Mesendoderm (in vitro differentiated cells): Measurements from ENCODE around the gene SAMD4A.
A peak's percentile ranks its signal among the peaks of the same experiment; 100 is the strongest.

Source experiments
- DNase-seq: peaks from one replicate; pipeline ENCODE4 v3.0.0; 2013
- H2AK5ac ChIP-seq: 2 replicates; pipeline ENCODE4 v1.6.1; 2013; ENCODE audit warnings: low read length, inconsistent platforms
- H2BK120ac ChIP-seq: 2 replicates; pipeline ENCODE4 v1.6.1; 2013; ENCODE audit warnings: low read depth, mild to moderate bottlenecking, low read length, moderate library complexity, mixed read lengths
- H2BK15ac ChIP-seq: replicated peaks from 2 replicates; pipeline ENCODE4 v1.6.1; 2013; ENCODE audit warnings: low read depth, mild to moderate bottlenecking, moderate library complexity
- H2BK5ac ChIP-seq: 2 replicates; pipeline ENCODE4 v1.6.1; 2013; ENCODE audit warnings: low read length, inconsistent platforms
- H3K18ac ChIP-seq: 2 replicates; pipeline ENCODE4 v1.6.1; 2013; ENCODE audit warnings: mild to moderate bottlenecking, low read length, mixed read lengths
- H3K23ac ChIP-seq: one replicate; pipeline ENCODE4 v1.6.1; 2013; ENCODE audit warnings: low read length
- H3K27ac ChIP-seq: 2 replicates; pipeline ENCODE4 v1.5.1; 2013; ENCODE audit warnings: low read depth, mild to moderate bottlenecking, inconsistent platforms, low read length, moderate library complexity
- H3K27me3 ChIP-seq: 2 replicates; pipeline ENCODE4 v1.6.1; 2013; ENCODE audit warnings: low read length, control low read depth, mild to moderate bottlenecking, inconsistent platforms; ENCODE audit not compliant: insufficient read depth, poor library complexity
- H3K36me3 ChIP-seq: 2 replicates; pipeline ENCODE4 v1.6.1; 2013; ENCODE audit warnings: low read length, inconsistent platforms; ENCODE audit not compliant: control insufficient read depth, insufficient read depth
- H3K4ac ChIP-seq: one replicate; pipeline ENCODE4 v1.6.1; 2013; ENCODE audit warnings: low read depth, mild to moderate bottlenecking, low read length, moderate library complexity
- H3K4me1 ChIP-seq: 2 replicates; pipeline ENCODE4 v1.6.1; 2013; ENCODE audit warnings: low read depth, low read length, inconsistent platforms; ENCODE audit not compliant: control insufficient read depth
- H3K4me2 ChIP-seq: 2 replicates; pipeline ENCODE4 v1.6.1; 2013; ENCODE audit warnings: low read length
- H3K4me3 ChIP-seq: 2 replicates; pipeline ENCODE4 v1.5.1; 2013; ENCODE audit warnings: mild to moderate bottlenecking, low read length
- H3K56ac ChIP-seq: one replicate; pipeline ENCODE4 v1.6.1; 2013; ENCODE audit warnings: low read length
- H3K79me1 ChIP-seq: 2 replicates; pipeline ENCODE4 v1.6.1; 2013; ENCODE audit warnings: low read length, inconsistent platforms
- H3K79me2 ChIP-seq: 2 replicates; pipeline ENCODE4 v1.6.1; 2013; ENCODE audit warnings: mild to moderate bottlenecking, low read length; ENCODE audit not compliant: control insufficient read depth, insufficient read depth
- H3K9ac ChIP-seq: 2 replicates; pipeline ENCODE4 v1.6.1; 2013; ENCODE audit warnings: low read length, inconsistent platforms
- H4K5ac ChIP-seq: one replicate; pipeline ENCODE4 v1.6.1; 2013; ENCODE audit warnings: low read length
- H4K8ac ChIP-seq: one replicate; pipeline ENCODE4 v1.6.1; 2013; ENCODE audit warnings: low read depth, mild to moderate bottlenecking, control low read depth, low read length, moderate library complexity
- WGBS: extraction: QIAGEN DNeasy Blood & Tissue Kit; methylation state at CpG from one replicate; pipeline ENCODE4 v1.1.7; 2013; ENCODE audit warnings: low lambda C conversion rate, missing lambda C conversion rate; ENCODE audit not compliant: insufficient coverage; ENCODE audit errors: extremely low coverage; 5-methylcytosine and 5-hydroxymethylcytosine counted together

The SAMD4A gene

GRCh38 chr14:54781080-54781479 is 214.2 kb downstream of the SAMD4A start:
- no peak overlapping the region for H2BK120ac ChIP-seq
- H3K4ac ChIP-seq = no peak overlapping the region
- no peak overlapping the region for H3K27ac ChIP-seq
- no peak overlapping the region for H3K18ac ChIP-seq
- H3K9ac ChIP-seq = no peak overlapping the region
- no peaks in the 10 kb centered on the region for H3K4me1 ChIP-seq
- no peak overlapping the region for H2AK5ac ChIP-seq
- peaks cover 3% of the 10 kb centered on the region for H3K36me3 ChIP-seq
- H4K8ac ChIP-seq = no peak overlapping the region
- no peaks in the 10 kb centered on the region for H3K27me3 ChIP-seq
- no CpG with 5 or more reads among the region's 6 CpGs for WGBS
- no peaks in the 10 kb centered on the region for H3K79me2 ChIP-seq
- H3K4me2 ChIP-seq = no peak overlapping the region
- no peak overlapping the region for H3K56ac ChIP-seq
- H3K79me1 ChIP-seq = no peaks in the 10 kb centered on the region
- no peak overlapping the region for H2BK15ac ChIP-seq
- H3K23ac ChIP-seq = no peak overlapping the region
- no peak for DNase-seq
- H4K5ac ChIP-seq = no peak overlapping the region
- no peak overlapping the region for H2BK5ac ChIP-seq
- no peak overlapping the region for H3K4me3 ChIP-seq

- Histone ChIP-seq H3K27ac (no peak overlapping the region), H3K79me1 (no peaks in the 10 kb centered on the region), H2AK5ac (no peak overlapping the region), H3K9ac (no peak overlapping the region), H3K79me2 (no peaks in the 10 kb centered on the region), H4K8ac (no peak overlapping the region), H3K23ac (no peak overlapping the region), H2BK5ac (no peak overlapping the region), H3K4me3 (no peak overlapping the region), H3K18ac (no peak overlapping the region), H3K56ac (no peak overlapping the region), H3K27me3 (no peaks in the 10 kb centered on the region), H3K36me3 (peaks cover 3% of the 10 kb centered on the region), H3K4ac (no peak overlapping the region), H4K5ac (no peak overlapping the region), H3K4me2 (no peak overlapping the region), H3K4me1 (no peaks in the 10 kb centered on the region), H2BK15ac (no peak overlapping the region), H2BK120ac (no peak overlapping the region)
- DNase-seq = no peak
- no CpG with 5 or more reads among the region's 21 CpGs for WGBS
These were observed 215.2 kb downstream of the SAMD4A start for GRCh38 chr14:54781961-54782750.

GRCh38 chr14:54782751-54783659 is 216.1 kb downstream of the SAMD4A start:
- Histone ChIP-seq H3K27ac (no peak overlapping the region), H3K23ac (no peak overlapping the region), H3K9ac (no peak overlapping the region), H3K4ac (no peak overlapping the region), H2BK120ac (no peak overlapping the region), H3K4me1 (no peaks in the 10 kb centered on the region), H4K8ac (no peak overlapping the region), H3K27me3 (no peaks in the 10 kb centered on the region), H2BK15ac (no peak overlapping the region), H3K36me3 (peaks cover 3% of the 10 kb centered on the region), H2AK5ac (no peak overlapping the region), H2BK5ac (no peak overlapping the region), H3K4me3 (no peak overlapping the region), H3K79me2 (no peaks in the 10 kb centered on the region), H3K56ac (no peak overlapping the region), H4K5ac (no peak overlapping the region), H3K79me1 (no peaks in the 10 kb centered on the region), H3K4me2 (no peak overlapping the region), H3K18ac (no peak overlapping the region)
- WGBS = no CpG with 5 or more reads among the region's 14 CpGs
- DNase-seq = peak; percentile 62

- H3K4ac ChIP-seq = no peak overlapping the region
- H2BK5ac ChIP-seq = no peak overlapping the region
- whole genome bisulfite sequencing = no CpG with 5 or more reads among the region's 5 CpGs
- DNase-seq = no peak
- no peak overlapping the region for H3K4me3 ChIP-seq
- H2AK5ac ChIP-seq = no peak overlapping the region
- H4K5ac ChIP-seq = no peak overlapping the region
- no peak overlapping the region for H4K8ac ChIP-seq
- no peak overlapping the region for H3K18ac ChIP-seq
- no peak overlapping the region for H3K4me2 ChIP-seq
- no peak overlapping the region for H3K56ac ChIP-seq
- no peak overlapping the region for H3K9ac ChIP-seq
- peaks cover 3% of the 10 kb centered on the region for H3K36me3 ChIP-seq
- H2BK15ac ChIP-seq = no peak overlapping the region
- H3K4me1 ChIP-seq = no peaks in the 10 kb centered on the region
- no peak overlapping the region for H3K23ac ChIP-seq
- H3K79me2 ChIP-seq = no peaks in the 10 kb centered on the region
- H3K27ac ChIP-seq = no peak overlapping the region
- H3K79me1 ChIP-seq = no peaks in the 10 kb centered on the region
- H3K27me3 ChIP-seq = no peaks in the 10 kb centered on the region
- H2BK120ac ChIP-seq = no peak overlapping the region
These were observed 216.7 kb downstream of the SAMD4A start for GRCh38 chr14:54783660-54784015.

- no peak overlapping the region for H3K56ac ChIP-seq
- no peak overlapping the region for H3K18ac ChIP-seq
- H3K79me2 ChIP-seq = no peaks in the 10 kb centered on the region
- no peaks in the 10 kb centered on the region for H3K4me1 ChIP-seq
- H2AK5ac ChIP-seq = no peak overlapping the region
- H2BK120ac ChIP-seq = no peak overlapping the region
- no peak overlapping the region for H2BK15ac ChIP-seq
- H3K4me3 ChIP-seq = no peak overlapping the region
- H3K79me1 ChIP-seq = no peaks in the 10 kb centered on the region
- H3K9ac ChIP-seq = no peak overlapping the region
- H4K5ac ChIP-seq = no peak overlapping the region
- H4K8ac ChIP-seq = no peak overlapping the region
- WGBS = no CpG with 5 or more reads among the region's 6 CpGs
- H3K36me3 ChIP-seq = peaks cover 1% of the 10 kb centered on the region
- no peak overlapping the region for H2BK5ac ChIP-seq
- no peak overlapping the region for H3K4me2 ChIP-seq
- no peak overlapping the region for H3K27ac ChIP-seq
- H3K23ac ChIP-seq = no peak overlapping the region
- no peaks in the 10 kb centered on the region for H3K27me3 ChIP-seq
- DNase-seq = no peak
- no peak overlapping the region for H3K4ac ChIP-seq
These were observed 217.1 kb downstream of the SAMD4A start for GRCh38 chr14:54784060-54784459.
